Trophoblast cell (in vitro differentiated cells and primary cell): ENCODE measurements around the gene DLX3.

ENCODE experiments used
- DNase-seq, 2 donors: peaks; one replicate each; pipeline ENCODE4 v3.0.0-alpha.2; 2016
- H2AFZ ChIP-seq: 2 replicates; pipeline ENCODE4 v1.6.1; 2013; ENCODE audit warnings: low read length, moderate library complexity, mild to moderate bottlenecking; ENCODE audit not compliant: insufficient read depth, poor library complexity
- H2AK5ac ChIP-seq: 2 replicates; pipeline ENCODE4 v1.6.1; 2013; ENCODE audit warnings: mild to moderate bottlenecking, low read length
- H2BK120ac ChIP-seq: 2 replicates; pipeline ENCODE4 v1.6.1; 2013; ENCODE audit warnings: low read length, mild to moderate bottlenecking, moderate library complexity; ENCODE audit not compliant: insufficient read depth, poor library complexity
- H2BK12ac ChIP-seq: 2 replicates; pipeline ENCODE4 v1.6.1; 2013; ENCODE audit warnings: mild to moderate bottlenecking, low read length, moderate library complexity
- H2BK5ac ChIP-seq: 2 replicates; pipeline ENCODE4 v1.6.1; 2013; ENCODE audit warnings: low read length, low read depth, moderate library complexity, mild to moderate bottlenecking; ENCODE audit not compliant: poor library complexity
- H3K14ac ChIP-seq: 2 replicates; pipeline ENCODE4 v1.6.1; 2013; ENCODE audit warnings: mild to moderate bottlenecking, low read length
- H3K18ac ChIP-seq: 2 replicates; pipeline ENCODE4 v1.6.1; 2013; ENCODE audit warnings: mild to moderate bottlenecking, low read length
- H3K23ac ChIP-seq: 2 replicates; pipeline ENCODE4 v1.6.1; 2013; ENCODE audit warnings: low read length
- H3K27ac ChIP-seq: 2 replicates; pipeline ENCODE4 v1.5.1; 2013; ENCODE audit warnings: low read depth, mild to moderate bottlenecking, inconsistent platforms, low read length, moderate library complexity
- H3K27me3 ChIP-seq: 2 replicates; pipeline ENCODE4 v1.6.1; 2013; ENCODE audit warnings: inconsistent platforms, mild to moderate bottlenecking, low read length, moderate library complexity; ENCODE audit not compliant: insufficient read depth
- H3K36me3 ChIP-seq, 2 experiments: 1 replicate in 1 of 2; 2 replicates in 1 of 2; pipeline ENCODE4 v1.6.1; 2013; ENCODE audit warnings: low read length in 2 of 2, mild to moderate bottlenecking in 2 of 2, moderate library complexity in 1 of 2; ENCODE audit not compliant: insufficient read depth in 2 of 2, control insufficient read depth in 1 of 2
- H3K4ac ChIP-seq: 2 replicates; pipeline ENCODE4 v1.6.1; 2013; ENCODE audit warnings: low read depth, mild to moderate bottlenecking, low read length, moderate library complexity
- H3K4me1 ChIP-seq, 2 experiments: 1 replicate in 1 of 2; 2 replicates in 1 of 2; pipeline ENCODE4 v1.6.1; 2013; ENCODE audit warnings: low read length in 2 of 2, mild to moderate bottlenecking in 2 of 2, moderate library complexity in 1 of 2; ENCODE audit not compliant: insufficient read depth in 2 of 2, control insufficient read depth in 1 of 2
- H3K4me2 ChIP-seq: 2 replicates; pipeline ENCODE4 v1.6.1; 2013; ENCODE audit warnings: inconsistent platforms, mild to moderate bottlenecking, low read length, moderate library complexity
- H3K4me3 ChIP-seq: 2 replicates; pipeline ENCODE4 v1.5.1; 2013; ENCODE audit warnings: mild to moderate bottlenecking, low read depth, low read length, inconsistent platforms
- H3K79me1 ChIP-seq: one replicate; pipeline ENCODE4 v1.6.1; 2013; ENCODE audit warnings: low read length
- H3K79me2 ChIP-seq: 2 replicates; pipeline ENCODE4 v1.6.1; 2013; ENCODE audit warnings: low read length, mild to moderate bottlenecking; ENCODE audit not compliant: control insufficient read depth, insufficient read depth, poor library complexity
- H3K9ac ChIP-seq: 2 replicates; pipeline ENCODE4 v1.6.1; 2013; ENCODE audit warnings: mild to moderate bottlenecking, low read length
- H3K9me3 ChIP-seq: 2 replicates; pipeline ENCODE4 v1.6.1; 2013; ENCODE audit warnings: low read depth, mild to moderate bottlenecking, control low read depth, inconsistent platforms, low read length; ENCODE audit not compliant: insufficient read depth
- H4K12ac ChIP-seq: 2 replicates; pipeline ENCODE4 v1.6.1; 2013; ENCODE audit warnings: low read depth, mild to moderate bottlenecking, low read length, moderate library complexity
- H4K8ac ChIP-seq: 2 replicates; pipeline ENCODE4 v1.6.1; 2013; ENCODE audit warnings: low read depth, mild to moderate bottlenecking, low read length, moderate library complexity
- H4K91ac ChIP-seq: one replicate; pipeline ENCODE4 v1.6.1; 2013; ENCODE audit warnings: low read depth, mild to moderate bottlenecking, low read length, moderate library complexity
- WGBS: extraction: QIAGEN DNeasy Blood & Tissue Kit; methylation state at CpG from one replicate; pipeline ENCODE4 v1.1.7; 2013; ENCODE audit warnings: missing lambda C conversion rate; ENCODE audit not compliant: insufficient read length, insufficient coverage; ENCODE audit errors: extremely low coverage; 5-methylcytosine and 5-hydroxymethylcytosine counted together

The DLX3 gene

DNA sequence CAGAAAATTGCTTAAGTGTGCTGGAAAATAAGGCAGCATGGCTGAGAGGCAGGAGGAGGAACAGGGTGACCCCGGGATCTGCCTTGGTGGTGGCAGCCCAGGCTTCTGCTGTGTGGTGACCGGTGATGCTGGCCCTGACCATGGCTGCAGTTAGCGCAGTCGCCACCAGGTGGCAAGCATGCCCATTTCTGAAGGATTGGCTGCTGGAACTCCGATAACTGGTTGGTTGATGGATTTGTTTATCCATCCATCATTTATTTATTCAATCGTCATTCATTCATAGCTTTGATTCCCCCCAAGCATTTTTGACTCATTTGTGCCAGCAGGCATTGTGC, 31.8 kb upstream of the DLX3 start:
- Histone ChIP-seq H3K4me3 (no peak overlapping the region), H4K91ac (peak overlapping the region; percentile 59), H2BK12ac (peak overlapping the region; percentile 46), H3K27me3 (no peaks in the 10 kb centered on the region), H2BK120ac (no peak overlapping the region), H3K9me3 (no peaks in the 10 kb centered on the region), H3K4me1 (peaks cover 26 to 30% of the 10 kb centered on the region in 2 experiments), H4K12ac (no peak overlapping the region), H3K18ac (no peak overlapping the region), H3K4ac (no peak overlapping the region), H3K14ac (no peak overlapping the region), H3K4me2 (no peak overlapping the region), H2AFZ (no peak overlapping the region), H3K79me2 (peaks cover 2% of the 10 kb centered on the region), H3K36me3 (no peaks in the 10 kb centered on the region), H3K9ac (no peak overlapping the region), H3K79me1 (peaks cover 14% of the 10 kb centered on the region), H2BK5ac (no peak overlapping the region), H4K8ac (no peak overlapping the region), H3K23ac (no peak overlapping the region), H3K27ac (peak overlapping the region; percentile 47), H2AK5ac (no peak overlapping the region)
- no CpG with 5 or more reads among the region's 6 CpGs for WGBS
- DNase-seq, result peak; percentile 68 to 87

DNA sequence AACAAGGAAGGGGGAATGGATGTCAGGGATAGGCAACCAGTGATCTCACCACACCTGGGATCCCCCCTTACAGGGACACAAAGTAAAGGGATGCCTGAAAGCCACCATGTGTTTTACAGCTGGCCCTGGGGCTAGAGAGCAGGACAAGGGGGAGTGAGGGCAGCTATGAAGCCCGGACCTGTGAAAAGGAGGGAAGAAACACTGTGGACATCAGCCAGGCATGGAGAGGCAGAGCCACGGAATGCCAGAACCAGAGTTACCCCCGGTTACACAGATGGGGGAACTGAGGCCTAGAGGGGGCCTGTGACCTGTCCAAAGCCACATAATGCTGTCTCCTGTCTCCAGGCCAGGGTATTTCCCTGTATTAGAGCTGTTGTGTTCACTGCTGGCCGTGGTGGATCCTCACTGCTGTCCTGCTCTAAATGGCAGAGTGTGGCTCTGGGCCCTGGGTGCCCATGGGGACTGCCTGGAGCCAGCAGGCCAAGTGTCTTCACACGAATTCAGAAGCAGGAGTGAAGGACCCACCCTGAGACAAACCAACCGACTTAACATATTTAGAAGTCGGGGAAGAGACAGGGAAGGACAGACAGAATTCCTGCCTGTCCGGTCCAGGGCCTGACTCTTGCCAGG, 31.1 kb upstream of the DLX3 start:
- peak overlapping the region; percentile 41 for H3K14ac ChIP-seq
- H4K12ac ChIP-seq, result no peak overlapping the region
- H2BK12ac ChIP-seq, result peak overlapping the region; percentile 70
- no peak overlapping the region for H3K4me3 ChIP-seq
- H3K23ac ChIP-seq, result no peak overlapping the region
- peak overlapping the region; percentile 75 for H4K8ac ChIP-seq
- no peaks in the 10 kb centered on the region for H3K9me3 ChIP-seq
- H3K18ac ChIP-seq, result peak overlapping the region; percentile 47
- H3K4me2 ChIP-seq, result no peak overlapping the region
- H2BK120ac ChIP-seq, result peak overlapping the region; percentile 46
- H2BK5ac ChIP-seq, result peak overlapping the region; percentile 2
- DNase-seq, result no peak
- H3K4ac ChIP-seq, result peak overlapping the region; percentile 31
- peak overlapping the region; percentile 37 for H2AFZ ChIP-seq
- H3K9ac ChIP-seq, result no peak overlapping the region
- H3K27me3 ChIP-seq, result no peaks in the 10 kb centered on the region
- peaks cover 2% of the 10 kb centered on the region for H3K79me2 ChIP-seq
- WGBS, result no CpG with 5 or more reads among the region's 8 CpGs
- peak overlapping the region; percentile 47 for H3K27ac ChIP-seq
- H3K79me1 ChIP-seq, result peaks cover 14% of the 10 kb centered on the region
- H3K36me3 ChIP-seq, result no peaks in the 10 kb centered on the region
- H3K4me1 ChIP-seq, result peaks cover 26 to 30% of the 10 kb centered on the region in 2 experiments
- peak overlapping the region; percentile 59 for H2AK5ac ChIP-seq
- H4K91ac ChIP-seq, result peak overlapping the region; percentile 69

DNA sequence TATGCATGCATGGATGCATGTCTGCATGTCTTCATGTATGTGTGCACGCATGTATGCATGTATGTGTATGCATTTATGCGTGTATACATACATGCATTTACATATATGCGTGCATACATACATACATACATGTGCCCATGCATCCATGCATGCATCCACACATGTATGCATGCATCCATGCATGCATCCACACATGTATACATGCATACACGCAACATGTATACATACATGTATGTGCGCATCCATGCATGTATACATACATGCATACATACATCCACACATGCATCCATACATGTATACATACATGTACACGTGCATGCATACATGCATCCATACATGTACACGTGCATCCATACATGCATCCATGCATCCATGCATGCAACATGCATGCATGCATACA, 29.8 kb upstream of the DLX3 start:
- Histone ChIP-seq H3K27me3 (no peaks in the 10 kb centered on the region), H3K4ac (no peak overlapping the region), H3K27ac (no peak overlapping the region), H2BK12ac (no peak overlapping the region), H3K9ac (no peak overlapping the region), H3K9me3 (no peaks in the 10 kb centered on the region), H3K4me1 (peaks cover 26 to 30% of the 10 kb centered on the region in 2 experiments), H3K79me2 (peaks cover 2% of the 10 kb centered on the region), H3K14ac (no peak overlapping the region), H3K36me3 (no peaks in the 10 kb centered on the region), H2AK5ac (no peak overlapping the region), H3K79me1 (peaks cover 14% of the 10 kb centered on the region), H4K12ac (no peak overlapping the region), H4K8ac (no peak overlapping the region), H2BK120ac (no peak overlapping the region), H3K4me2 (no peak overlapping the region), H2AFZ (no peak overlapping the region), H3K18ac (no peak overlapping the region), H2BK5ac (no peak overlapping the region), H3K23ac (no peak overlapping the region), H3K4me3 (no peak overlapping the region), H4K91ac (no peak overlapping the region)
- no peak for DNase-seq
- WGBS, result no CpG with 5 or more reads among the region's 7 CpGs

- no peak overlapping the region for H3K4me2 ChIP-seq
- DNase-seq, result no peak
- no peak overlapping the region for H4K8ac ChIP-seq
- H3K9me3 ChIP-seq, result no peaks in the 10 kb centered on the region
- H3K4me1 ChIP-seq, result peaks cover 21 to 22% of the 10 kb centered on the region in 2 experiments
- no peak overlapping the region for H2AFZ ChIP-seq
- no peak overlapping the region for H4K12ac ChIP-seq
- no peak overlapping the region for H2BK5ac ChIP-seq
- H4K91ac ChIP-seq, result no peak overlapping the region
- H3K9ac ChIP-seq, result no peak overlapping the region
- no peak overlapping the region for H2AK5ac ChIP-seq
- H2BK12ac ChIP-seq, result no peak overlapping the region
- no peak overlapping the region for H3K18ac ChIP-seq
- no peak overlapping the region for H3K27ac ChIP-seq
- no peaks in the 10 kb centered on the region for H3K36me3 ChIP-seq
- H3K79me2 ChIP-seq, result peaks cover 2% of the 10 kb centered on the region
- no peak overlapping the region for H3K14ac ChIP-seq
- no peak overlapping the region for H2BK120ac ChIP-seq
- peaks cover 6% of the 10 kb centered on the region for H3K79me1 ChIP-seq
- H3K27me3 ChIP-seq, result no peaks in the 10 kb centered on the region
- no peak overlapping the region for H3K4ac ChIP-seq
- no peak overlapping the region for H3K23ac ChIP-seq
- H3K4me3 ChIP-seq, result no peak overlapping the region
- WGBS, result no CpG with 5 or more reads among the region's 8 CpGs
Observed at GRCh38 chr17:50023520-50023919, 28.5 kb upstream of the DLX3 start.
